Heart left ventricle (tissue), 13 donors: ENCODE data around the gene ARHGAP26.

Source experiments
- POLR2A ChIP-seq, 2 donors: fragments of 450-650 bp; IDR thresholded peaks; one replicate each; pipeline ENCODE4 v1.6.1; 2017; ENCODE audit warnings: antibody characterized with exemption in 2 of 2, mild to moderate bottlenecking in 2 of 2, moderate library complexity in 2 of 2
- TF ChIP-seq, protein P1 (sequence below), 12 donors: fragments of 200-600 bp; sonication (generic) in 4 of 12; IDR thresholded peaks; one replicate each; pipeline versions ENCODE4 v1.5.0 to v1.8.0; 2018 to 2022; ENCODE audit warnings: antibody characterized with exemption in 12 of 12, mild to moderate bottlenecking in 5 of 12
- donor health status: ischemic (EF 13 %, LVEDD 7.1; RV severe dilation, severe dysfunction).
- donor health status: DM: no; HTN: yes; CAD: no.
- donor health status: DM: no; HTN: no; CAD: no.
- donor health status: ischemic (EF 25% LVEDD 6.9; RV normal size, moderate dysfunction).
- donor health status: ischemic (EF 25% LVEDD 5.7; RV mildly dilated, moderate dysfunction).
- donor health status: ischemic (EF 35%, LVEDD 5.7; RV mildly dilated, moderate dysfunction).
- donor health status: nonischemic (EF 11% LVEDD 7.7; RV severe dilation, severe dysfunction).
- donor health status: DM: yes; HTN: yes; CAD: no.
- donor health status: PGD.
- donor health status: ischemic (EF 29% LVEDD 5.4; RV normal size, mild dysfunction).
- donor health status: nonischemic (EF 23%, LVEDD 6.1; RV moderate dilation, normal function).

DNA sequence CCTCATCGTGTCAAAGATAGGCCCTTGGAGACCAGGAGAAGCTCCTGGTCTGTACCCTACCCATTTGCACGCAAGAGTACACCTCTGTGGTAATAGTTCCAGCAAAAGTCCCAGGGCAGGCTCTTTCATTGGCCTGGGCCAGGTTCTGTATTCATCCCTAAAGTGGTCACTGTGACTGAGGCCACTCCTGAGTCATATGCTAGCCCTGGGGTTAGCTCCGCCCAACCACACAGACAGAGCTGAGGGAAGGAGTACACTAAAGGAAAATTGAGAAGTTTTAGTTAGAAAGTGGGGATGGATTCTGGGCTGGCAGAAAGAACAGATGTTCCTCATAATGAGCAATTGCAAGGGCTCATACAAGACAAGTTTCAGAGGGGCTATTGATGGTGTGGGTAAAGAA, 206.7 kb downstream of the ARHGAP26 start:
- TF ChIP-seq, protein P1, sequence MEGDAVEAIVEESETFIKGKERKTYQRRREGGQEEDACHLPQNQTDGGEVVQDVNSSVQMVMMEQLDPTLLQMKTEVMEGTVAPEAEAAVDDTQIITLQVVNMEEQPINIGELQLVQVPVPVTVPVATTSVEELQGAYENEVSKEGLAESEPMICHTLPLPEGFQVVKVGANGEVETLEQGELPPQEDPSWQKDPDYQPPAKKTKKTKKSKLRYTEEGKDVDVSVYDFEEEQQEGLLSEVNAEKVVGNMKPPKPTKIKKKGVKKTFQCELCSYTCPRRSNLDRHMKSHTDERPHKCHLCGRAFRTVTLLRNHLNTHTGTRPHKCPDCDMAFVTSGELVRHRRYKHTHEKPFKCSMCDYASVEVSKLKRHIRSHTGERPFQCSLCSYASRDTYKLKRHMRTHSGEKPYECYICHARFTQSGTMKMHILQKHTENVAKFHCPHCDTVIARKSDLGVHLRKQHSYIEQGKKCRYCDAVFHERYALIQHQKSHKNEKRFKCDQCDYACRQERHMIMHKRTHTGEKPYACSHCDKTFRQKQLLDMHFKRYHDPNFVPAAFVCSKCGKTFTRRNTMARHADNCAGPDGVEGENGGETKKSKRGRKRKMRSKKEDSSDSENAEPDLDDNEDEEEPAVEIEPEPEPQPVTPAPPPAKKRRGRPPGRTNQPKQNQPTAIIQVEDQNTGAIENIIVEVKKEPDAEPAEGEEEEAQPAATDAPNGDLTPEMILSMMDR (IDR thresholded peaks at IDR 0.05): no peak
- TF ChIP-seq POLR2A (IDR thresholded peaks at IDR 0.05): no peak
